SK-N-MC (cell line): Measurements from ENCODE around the gene XPC.

ENCODE experiments used
- DNase-seq: peaks from one replicate; pipeline ENCODE4 v3.0.0-alpha.2; 2011; ENCODE audit warnings: low read depth, low spot score
- H3K27ac ChIP-seq: fragments of 200-600 bp; sonication (generic); 2 replicates; pipeline ENCODE4 v1.5.1; 2016; ENCODE audit warnings: mixed run types
- H3K36me3 ChIP-seq: fragments of 200-600 bp; sonication (generic); 2 replicates; pipeline ENCODE4 v1.6.1; 2017; ENCODE audit warnings: antibody characterized with exemption, low read length, mixed read lengths; ENCODE audit not compliant: insufficient read depth
- H3K4me3 ChIP-seq: fragments of 200-600 bp; sonication (generic); 2 replicates; pipeline ENCODE4 v1.5.1; 2016
- H3K9ac ChIP-seq: fragments of 200-600 bp; sonication (generic); 2 replicates; pipeline ENCODE4 v1.8.0; 2017; ENCODE audit warnings: mixed run types, mixed read lengths; ENCODE audit not compliant: insufficient read length
- H3K9me3 ChIP-seq: fragments of 200-600 bp; sonication (generic); 2 replicates; pipeline ENCODE4 v1.6.1; 2017; ENCODE audit warnings: low read depth, mild to moderate bottlenecking, antibody characterized with exemption, low read length, moderate library complexity, mixed read lengths
- EZH2 ChIP-seq: fragments of 200-600 bp; sonication (generic); IDR thresholded peaks from one replicate; pipeline ENCODE4 v1.6.1; 2017; ENCODE audit warnings: antibody characterized with exemption
- FOXP2 ChIP-seq: optimal IDR thresholded peaks from 2 replicates; pipeline ENCODE3; 2011; ENCODE audit warnings: mild to moderate bottlenecking, moderate library complexity; ENCODE audit not compliant: insufficient read depth; ENCODE audit errors: extremely low read length, control extremely low read depth
- POLR2AphosphoS5 ChIP-seq: IDR thresholded peaks from 2 replicates; pipeline ENCODE4 v1.6.1; 2012; ENCODE audit warnings: mild to moderate bottlenecking, low read depth, low read length, borderline replicate concordance

The XPC gene

GRCh38 chr3:14145236-14145635 lies 33.2 kb downstream of the XPC start:
- peak overlapping the region; percentile 51 for H3K9ac ChIP-seq

GRCh38 chr3:14144423-14145075 lies 33.9 kb downstream of the XPC start:
- peak; percentile 51 for DNase-seq
- H3K9me3 ChIP-seq = no peaks in the 10 kb centered on the region
- no peaks in the 10 kb centered on the region; the same call in 1 of the 2 replicates for H3K36me3 ChIP-seq
- peak overlapping the region; percentile 88 for H3K27ac ChIP-seq
- H3K4me3 ChIP-seq = 0 out of 2 replicates have a peak overlapping the region, but pooled peaks have one; percentile 9
- TF ChIP-seq FOXP2 (no peak), POLR2AphosphoS5 (no peak), EZH2 (no peak)
- H3K9ac ChIP-seq = peak overlapping the region; percentile 51

More at GRCh38 chr3:14145236-14145635, 33.2 kb downstream of the XPC start:
- no peaks in the 10 kb centered on the region; the same call in 1 of the 2 replicates for H3K36me3 ChIP-seq
- peak overlapping the region; percentile 88 for H3K27ac ChIP-seq
- DNase-seq = no peak
- no peak for TF ChIP-seq FOXP2
- TF ChIP-seq EZH2 = no peak
- no peak for TF ChIP-seq POLR2AphosphoS5
- H3K4me3 ChIP-seq = no peak overlapping the region
- H3K9me3 ChIP-seq = no peaks in the 10 kb centered on the region

- Histone ChIP-seq H3K4me3 (no peak overlapping the region), H3K36me3 (no peaks in the 10 kb centered on the region; the same call in 1 of the 2 replicates), H3K9ac (no peak overlapping the region), H3K27ac (peak overlapping the region; percentile 88; the same call in 1 of the 2 replicates), H3K9me3 (no peaks in the 10 kb centered on the region)
- TF ChIP-seq POLR2AphosphoS5 = no peak
- TF ChIP-seq FOXP2 = no peak
- TF ChIP-seq EZH2 = no peak
- no peak for DNase-seq
Measured at GRCh38 chr3:14143271-14144225, 34.9 kb downstream of the XPC start.

GRCh38 chr3:14142567-14143270 lies 35.7 kb downstream of the XPC start:
- H3K9me3 ChIP-seq = no peaks in the 10 kb centered on the region
- H3K4me3 ChIP-seq = no peak overlapping the region
- no peaks in the 10 kb centered on the region; the same call in 1 of the 2 replicates for H3K36me3 ChIP-seq
- no peak for TF ChIP-seq POLR2AphosphoS5
- no peak for TF ChIP-seq EZH2
- TF ChIP-seq FOXP2 = no peak
- H3K9ac ChIP-seq = no peak overlapping the region
- DNase-seq = no peak
- no peak overlapping the region for H3K27ac ChIP-seq

- Histone ChIP-seq H3K36me3 (no peaks in the 10 kb centered on the region; the same call in 1 of the 2 replicates), H3K4me3 (no peak overlapping the region), H3K9ac (no peak overlapping the region), H3K9me3 (no peaks in the 10 kb centered on the region), H3K27ac (no peak overlapping the region)
- TF ChIP-seq FOXP2 (no peak), POLR2AphosphoS5 (no peak), EZH2 (no peak)
- DNase-seq = no peak
Measured at GRCh38 chr3:14141602-14142341, 36.6 kb downstream of the XPC start.

- TF ChIP-seq POLR2AphosphoS5 (no peak), FOXP2 (no peak), EZH2 (no peak)
- no peaks in the 10 kb centered on the region; the same call in 1 of the 2 replicates for H3K36me3 ChIP-seq
Measured at GRCh38 chr3:14141144-14141543, 37.3 kb downstream of the XPC start.

GRCh38 chr3:14140668-14141067 lies 37.7 kb downstream of the XPC start:
- Histone ChIP-seq H3K9ac (no peak overlapping the region), H3K9me3 (no peaks in the 10 kb centered on the region), H3K4me3 (no peak overlapping the region), H3K27ac (no peak overlapping the region), H3K36me3 (no peaks in the 10 kb centered on the region)
- TF ChIP-seq POLR2AphosphoS5 (no peak), EZH2 (no peak), FOXP2 (no peak)
- DNase-seq = no peak

More at GRCh38 chr3:14141144-14141543, 37.3 kb downstream of the XPC start:
- Histone ChIP-seq H3K27ac (no peak overlapping the region), H3K4me3 (no peak overlapping the region), H3K9ac (no peak overlapping the region), H3K9me3 (no peaks in the 10 kb centered on the region)
- DNase-seq = no peak
